Mesenchymal stem cell (in vitro differentiated cells and primary cell): ENCODE results near the gene ARHGEF4.
A peak's percentile ranks its signal among the peaks of the same experiment; 100 is the strongest.

Experiments
- DNase-seq: peaks from one replicate; pipeline ENCODE4 v3.0.0-alpha.2; 2013
- H2AFZ ChIP-seq: one replicate; pipeline ENCODE4 v1.6.1; 2013; ENCODE audit warnings: low read depth, mild to moderate bottlenecking, control low read depth, inconsistent platforms, low read length, moderate library complexity
- H2AK5ac ChIP-seq: 2 replicates; pipeline ENCODE4 v1.6.1; 2013; ENCODE audit warnings: low read length, moderate library complexity, mild to moderate bottlenecking, inconsistent platforms; ENCODE audit not compliant: severe bottlenecking
- H2BK120ac ChIP-seq: one replicate; pipeline ENCODE4 v1.6.1; 2013; ENCODE audit warnings: low read depth, mild to moderate bottlenecking, inconsistent platforms, low read length, moderate library complexity
- H2BK12ac ChIP-seq, 2 experiments: one replicate each; pipeline ENCODE4 v1.6.1; 2013; ENCODE audit warnings: inconsistent platforms in 2 of 2, low read length in 2 of 2, mild to moderate bottlenecking in 2 of 2, moderate library complexity in 2 of 2, control low read depth in 1 of 2
- H2BK15ac ChIP-seq: one replicate; pipeline ENCODE4 v1.6.1; 2013; ENCODE audit warnings: mild to moderate bottlenecking, low read depth, inconsistent platforms; ENCODE audit not compliant: poor library complexity, severe bottlenecking
- H2BK5ac ChIP-seq: 2 replicates; pipeline ENCODE4 v1.6.1; 2013; ENCODE audit warnings: low read depth, mild to moderate bottlenecking, low read length, control low read depth, inconsistent platforms; ENCODE audit not compliant: poor library complexity, severe bottlenecking
- H3K14ac ChIP-seq, 2 experiments: one replicate each; pipeline ENCODE4 v1.6.1; 2013; ENCODE audit warnings: inconsistent platforms in 2 of 2, low read length in 2 of 2, control low read depth in 1 of 2, mild to moderate bottlenecking in 1 of 2, moderate library complexity in 1 of 2
- H3K18ac ChIP-seq, 2 experiments: one replicate each; pipeline ENCODE4 v1.6.1; 2013; ENCODE audit warnings: inconsistent platforms in 2 of 2, low read length in 2 of 2, control low read depth in 1 of 2, low read depth in 1 of 2, mild to moderate bottlenecking in 1 of 2
- H3K23ac ChIP-seq, 2 experiments: one replicate each; pipeline ENCODE4 v1.6.1; 2013; ENCODE audit warnings: inconsistent platforms in 2 of 2, low read length in 2 of 2, mild to moderate bottlenecking in 2 of 2, moderate library complexity in 2 of 2, control low read depth in 1 of 2
- H3K27ac ChIP-seq: 2 replicates; pipeline ENCODE4 v1.5.1; 2013; ENCODE audit warnings: mild to moderate bottlenecking, moderate library complexity, low read length, control low read depth, inconsistent platforms; ENCODE audit not compliant: poor library complexity, severe bottlenecking
- H3K27me3 ChIP-seq, 2 experiments: 2 replicates each; pipeline versions ENCODE4 v1.6.1 to v1.7.0; 2013; ENCODE audit warnings: low read length in 2 of 2, mild to moderate bottlenecking in 2 of 2, moderate library complexity in 2 of 2, control low read depth in 1 of 2, inconsistent platforms in 1 of 2; ENCODE audit not compliant: control insufficient read depth in 1 of 2, insufficient read depth in 1 of 2
- H3K36me3 ChIP-seq, 2 experiments: 2 replicates each; pipeline versions ENCODE4 v1.6.1 to v1.7.0; 2013; ENCODE audit warnings: low read length in 2 of 2, control low read depth in 1 of 2, inconsistent platforms in 1 of 2, low read depth in 1 of 2, mild to moderate bottlenecking in 1 of 2; ENCODE audit not compliant: insufficient read depth in 2 of 2, control insufficient read depth in 1 of 2
- H3K4ac ChIP-seq, 2 experiments: one replicate each; pipeline ENCODE4 v1.6.1; 2013; ENCODE audit warnings: inconsistent platforms in 2 of 2, low read length in 2 of 2, mild to moderate bottlenecking in 2 of 2, moderate library complexity in 2 of 2, control low read depth in 1 of 2, low read depth in 1 of 2
- H3K4me1 ChIP-seq: 2 replicates; pipeline ENCODE4 v1.6.1; 2013; ENCODE audit warnings: low read depth, low read length, control low read depth; ENCODE audit not compliant: control insufficient read depth, insufficient read depth
- H3K4me2 ChIP-seq: 2 replicates; pipeline ENCODE4 v1.6.1; 2013; ENCODE audit warnings: low read length, mild to moderate bottlenecking, inconsistent platforms; ENCODE audit not compliant: poor library complexity, severe bottlenecking
- H3K4me3 ChIP-seq, 2 experiments: 2 replicates each; pipeline versions ENCODE4 v1.5.1 to v1.7.0; 2013; ENCODE audit warnings: low read length in 2 of 2, mild to moderate bottlenecking in 2 of 2, control low read depth in 1 of 2, low read depth in 1 of 2; ENCODE audit not compliant: insufficient read depth in 1 of 2
- H3K79me1 ChIP-seq: replicated peaks from 2 replicates; pipeline ENCODE4 v1.6.1; 2013; ENCODE audit warnings: mild to moderate bottlenecking, control low read depth, low read length, inconsistent platforms; ENCODE audit not compliant: poor library complexity, severe bottlenecking
- H3K9ac ChIP-seq: 2 replicates; pipeline ENCODE4 v1.7.0; 2013; ENCODE audit warnings: mild to moderate bottlenecking, low read length, moderate library complexity
- H3K9me3 ChIP-seq: 2 replicates; pipeline ENCODE4 v1.7.0; 2013; ENCODE audit warnings: mild to moderate bottlenecking, low read length; ENCODE audit not compliant: control insufficient read depth
- H4K8ac ChIP-seq: one replicate; pipeline ENCODE4 v1.6.1; 2013; ENCODE audit warnings: inconsistent platforms, mild to moderate bottlenecking, low read length, moderate library complexity
- H4K91ac ChIP-seq: one replicate; pipeline ENCODE4 v1.6.1; 2013; ENCODE audit warnings: mild to moderate bottlenecking, low read length, inconsistent platforms
- WGBS: methylation state at CpG from one replicate; pipeline ENCODE4 v1.1.7; 2013; ENCODE audit warnings: mixed read lengths; 5-methylcytosine and 5-hydroxymethylcytosine counted together

Gene ARHGEF4

GRCh38 chr2:130846233-130846632 is 9.5 kb downstream of the ARHGEF4 start:
- no peak overlapping the region for H3K18ac ChIP-seq
- H2BK12ac ChIP-seq: no peak overlapping the region
- H3K79me1 ChIP-seq: no peaks in the 10 kb centered on the region
- H3K27me3 ChIP-seq: peaks cover 17 to 47% of the 10 kb centered on the region in 2 experiments
- no peak overlapping the region for H4K8ac ChIP-seq
- H4K91ac ChIP-seq: no peak overlapping the region
- WGBS: 90% methylated on average over 12 of the region's 12 CpGs
- no peak overlapping the region for H3K27ac ChIP-seq
- H2BK5ac ChIP-seq: no peak overlapping the region
- H3K23ac ChIP-seq: no peak overlapping the region
- no peaks in the 10 kb centered on the region for H3K9me3 ChIP-seq
- H3K4ac ChIP-seq: no peak overlapping the region
- DNase-seq: no peak
- no peak overlapping the region for H2AK5ac ChIP-seq
- H2AFZ ChIP-seq: no peak overlapping the region
- no peak overlapping the region for H2BK15ac ChIP-seq
- H3K36me3 ChIP-seq: no peaks in the 10 kb centered on the region
- no peak overlapping the region for H3K4me3 ChIP-seq
- no peak overlapping the region for H3K14ac ChIP-seq
- H3K9ac ChIP-seq: no peak overlapping the region
- H3K4me2 ChIP-seq: no peak overlapping the region
- no peak overlapping the region for H2BK120ac ChIP-seq
- peaks cover 20% of the 10 kb centered on the region for H3K4me1 ChIP-seq

- H2BK5ac ChIP-seq: no peak overlapping the region
- H3K36me3 ChIP-seq: no peaks in the 10 kb centered on the region
- no peak overlapping the region for H3K4ac ChIP-seq
- H3K27me3 ChIP-seq: peaks cover 16 to 47% of the 10 kb centered on the region in 2 experiments
- no peak overlapping the region for H2BK12ac ChIP-seq
- H2AK5ac ChIP-seq: no peak overlapping the region
- H4K8ac ChIP-seq: no peak overlapping the region
- H3K4me2 ChIP-seq: no peak overlapping the region
- no peaks in the 10 kb centered on the region for H3K9me3 ChIP-seq
- no peak overlapping the region for H3K18ac ChIP-seq
- H3K9ac ChIP-seq: no peak overlapping the region
- H3K14ac ChIP-seq: no peak overlapping the region
- WGBS: 61% methylated on average over 17 of the region's 18 CpGs
- H3K23ac ChIP-seq: no peak overlapping the region
- no peak overlapping the region for H3K4me3 ChIP-seq
- no peak overlapping the region for H3K27ac ChIP-seq
- no peak overlapping the region for H2BK120ac ChIP-seq
- peaks cover 20% of the 10 kb centered on the region for H3K4me1 ChIP-seq
- no peak overlapping the region for H2AFZ ChIP-seq
- H2BK15ac ChIP-seq: no peak overlapping the region
- no peak overlapping the region for H4K91ac ChIP-seq
- H3K79me1 ChIP-seq: no peaks in the 10 kb centered on the region
- no peak for DNase-seq
Observed at GRCh38 chr2:130846686-130847375, 10.1 kb downstream of the ARHGEF4 start.

GRCh38 chr2:130847776-130848525 is 11.2 kb downstream of the ARHGEF4 start:
- Histone ChIP-seq H2AK5ac (no peak overlapping the region), H3K14ac (peak overlapping the region in 1 of 2 experiments; percentile 58), H3K9me3 (no peaks in the 10 kb centered on the region), H4K8ac (no peak overlapping the region), H3K9ac (no peak overlapping the region), H2BK120ac (no peak overlapping the region), H3K4ac (no peak overlapping the region), H3K4me1 (peaks cover 20% of the 10 kb centered on the region), H3K4me2 (no peak overlapping the region), H2BK12ac (no peak overlapping the region), H3K23ac (no peak overlapping the region), H2BK15ac (no peak overlapping the region), H2BK5ac (no peak overlapping the region), H3K18ac (no peak overlapping the region), H3K4me3 (no peak overlapping the region), H3K27me3 (peaks cover 15 to 39% of the 10 kb centered on the region in 2 experiments), H2AFZ (no peak overlapping the region), H4K91ac (no peak overlapping the region), H3K27ac (no peak overlapping the region), H3K79me1 (no peaks in the 10 kb centered on the region), H3K36me3 (no peaks in the 10 kb centered on the region)
- DNase-seq: no peak
- WGBS: 85% methylated on average over 19 of the region's 19 CpGs

GRCh38 chr2:130848526-130849210 is 12.0 kb downstream of the ARHGEF4 start:
- no peak overlapping the region for H3K4ac ChIP-seq
- no peak overlapping the region for H2BK12ac ChIP-seq
- no peaks in the 10 kb centered on the region for H3K79me1 ChIP-seq
- H4K8ac ChIP-seq: no peak overlapping the region
- H2BK15ac ChIP-seq: no peak overlapping the region
- H3K9me3 ChIP-seq: no peaks in the 10 kb centered on the region
- H2BK120ac ChIP-seq: no peak overlapping the region
- no peak overlapping the region for H3K4me2 ChIP-seq
- H2AFZ ChIP-seq: no peak overlapping the region
- no peak overlapping the region for H3K9ac ChIP-seq
- H3K4me3 ChIP-seq: no peak overlapping the region
- peaks cover 16% of the 10 kb centered on the region for H3K4me1 ChIP-seq
- no peak overlapping the region for H2BK5ac ChIP-seq
- no peak for DNase-seq
- no peak overlapping the region for H2AK5ac ChIP-seq
- no peak overlapping the region for H3K23ac ChIP-seq
- 72% methylated on average over 11 of the region's 12 CpGs for WGBS
- H3K18ac ChIP-seq: no peak overlapping the region
- peaks cover 11 to 32% of the 10 kb centered on the region in 2 experiments for H3K27me3 ChIP-seq
- H3K27ac ChIP-seq: no peak overlapping the region
- no peak overlapping the region for H4K91ac ChIP-seq
- H3K36me3 ChIP-seq: no peaks in the 10 kb centered on the region
- no peak overlapping the region for H3K14ac ChIP-seq
